GM18526 (cell line): ENCODE results near the gene PEPD.

Experiments used
- POLR2A ChIP-seq: IDR thresholded peaks from 3 replicates; pipeline ENCODE4 v1.6.1; 2011; ENCODE audit not compliant: insufficient read length; ENCODE audit errors: extremely low read depth

The PEPD gene

GRCh38 chr19:33346665-33347064 is 174.9 kb downstream of the PEPD start:
- TF ChIP-seq POLR2A, result no peak

GRCh38 chr19:33345163-33345562 is 176.4 kb downstream of the PEPD start:
- TF ChIP-seq POLR2A, result no peak

DNA sequence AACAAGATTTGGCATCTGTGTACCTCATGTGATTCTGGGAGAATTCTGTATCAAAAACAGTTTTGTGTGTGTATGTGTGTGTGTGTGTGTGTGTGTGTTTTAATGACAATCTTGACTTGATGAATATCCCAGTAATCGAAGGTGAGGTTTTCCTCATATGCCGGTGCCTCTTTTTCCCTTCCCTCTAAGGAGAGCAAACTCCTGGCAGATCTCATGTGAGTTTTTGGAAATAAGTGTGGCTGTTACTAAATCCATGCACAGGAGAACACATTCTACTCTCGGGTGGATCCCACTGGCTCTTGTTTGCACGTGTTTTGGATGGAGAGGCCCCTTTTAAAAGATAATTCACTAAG is 177.0 kb downstream of the PEPD start:
- TF ChIP-seq POLR2A, result no peak

DNA sequence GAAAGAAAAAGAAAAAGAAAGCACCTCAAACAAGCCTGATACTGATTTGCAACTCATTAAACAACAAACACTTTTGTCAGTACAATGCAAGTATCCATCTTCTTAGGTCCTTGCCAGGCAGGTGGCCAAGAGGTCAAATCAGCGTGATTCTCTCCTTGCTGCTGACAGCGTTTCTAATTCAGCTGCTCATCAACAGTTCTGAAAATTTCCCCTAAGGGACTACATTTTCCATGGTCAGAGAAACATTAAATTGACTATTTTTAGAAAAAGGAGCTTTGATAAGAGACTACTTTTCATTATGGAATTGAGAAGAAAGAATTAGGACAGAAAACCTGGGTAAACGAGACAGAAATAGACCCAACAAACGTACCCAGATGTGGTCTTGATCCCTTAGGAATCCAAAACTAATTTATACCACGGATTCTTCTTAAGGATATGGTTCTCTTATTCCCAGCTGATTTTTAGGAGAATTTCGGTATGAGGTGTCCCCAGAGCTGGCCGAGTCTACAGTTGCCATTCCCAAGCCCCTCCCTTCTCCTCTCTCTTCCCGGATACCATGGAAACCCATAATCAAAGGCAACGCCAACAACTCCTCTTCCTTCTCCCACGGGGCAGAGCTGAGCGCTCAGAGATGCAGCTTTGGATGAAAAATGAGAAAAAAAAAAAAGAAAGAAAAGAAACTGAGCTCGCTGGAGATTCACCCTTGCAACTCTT is 177.6 kb downstream of the PEPD start:
- TF ChIP-seq POLR2A, result no peak

- TF ChIP-seq POLR2A, result no peak
Measured at GRCh38 chr19:33343301-33343700, 178.3 kb downstream of the PEPD start.

GRCh38 chr19:33340991-33341390 is 180.6 kb downstream of the PEPD start:
- TF ChIP-seq POLR2A, result no peak

GRCh38 chr19:33339016-33339984 is 182.3 kb downstream of the PEPD start:
- no peak for TF ChIP-seq POLR2A
